Mesendoderm (in vitro differentiated cells): ENCODE data around the gene G6PC1. TPM values are rescaled to one million over a fixed set of nuclear protein-coding genes. Genes with fewer than 3 reads are reported as not detected.
"Not testable (repeated sequence)": the region's sequence is repeated elsewhere in the genome, so short reads cannot be mapped to it uniquely, and the experiment has no call there.

Experiments used
- DNase-seq: peaks from one replicate; pipeline ENCODE4 v3.0.0; 2013
- H2AK5ac ChIP-seq: 2 replicates; pipeline ENCODE4 v1.6.1; 2013; ENCODE audit warnings: low read length, inconsistent platforms
- H2BK120ac ChIP-seq: 2 replicates; pipeline ENCODE4 v1.6.1; 2013; ENCODE audit warnings: low read depth, mild to moderate bottlenecking, low read length, moderate library complexity, mixed read lengths
- H2BK15ac ChIP-seq: replicated peaks from 2 replicates; pipeline ENCODE4 v1.6.1; 2013; ENCODE audit warnings: low read depth, mild to moderate bottlenecking, moderate library complexity
- H2BK5ac ChIP-seq: 2 replicates; pipeline ENCODE4 v1.6.1; 2013; ENCODE audit warnings: low read length, inconsistent platforms
- H3K18ac ChIP-seq: 2 replicates; pipeline ENCODE4 v1.6.1; 2013; ENCODE audit warnings: mild to moderate bottlenecking, low read length, mixed read lengths
- H3K23ac ChIP-seq: one replicate; pipeline ENCODE4 v1.6.1; 2013; ENCODE audit warnings: low read length
- H3K27ac ChIP-seq: 2 replicates; pipeline ENCODE4 v1.5.1; 2013; ENCODE audit warnings: low read depth, mild to moderate bottlenecking, inconsistent platforms, low read length, moderate library complexity
- H3K27me3 ChIP-seq: 2 replicates; pipeline ENCODE4 v1.6.1; 2013; ENCODE audit warnings: low read length, control low read depth, mild to moderate bottlenecking, inconsistent platforms; ENCODE audit not compliant: insufficient read depth, poor library complexity
- H3K36me3 ChIP-seq: 2 replicates; pipeline ENCODE4 v1.6.1; 2013; ENCODE audit warnings: low read length, inconsistent platforms; ENCODE audit not compliant: control insufficient read depth, insufficient read depth
- H3K4ac ChIP-seq: one replicate; pipeline ENCODE4 v1.6.1; 2013; ENCODE audit warnings: low read depth, mild to moderate bottlenecking, low read length, moderate library complexity
- H3K4me1 ChIP-seq: 2 replicates; pipeline ENCODE4 v1.6.1; 2013; ENCODE audit warnings: low read depth, low read length, inconsistent platforms; ENCODE audit not compliant: control insufficient read depth
- H3K4me2 ChIP-seq: 2 replicates; pipeline ENCODE4 v1.6.1; 2013; ENCODE audit warnings: low read length
- H3K4me3 ChIP-seq: 2 replicates; pipeline ENCODE4 v1.5.1; 2013; ENCODE audit warnings: mild to moderate bottlenecking, low read length
- H3K56ac ChIP-seq: one replicate; pipeline ENCODE4 v1.6.1; 2013; ENCODE audit warnings: low read length
- H3K79me1 ChIP-seq: 2 replicates; pipeline ENCODE4 v1.6.1; 2013; ENCODE audit warnings: low read length, inconsistent platforms
- H3K79me2 ChIP-seq: 2 replicates; pipeline ENCODE4 v1.6.1; 2013; ENCODE audit warnings: mild to moderate bottlenecking, low read length; ENCODE audit not compliant: control insufficient read depth, insufficient read depth
- H3K9ac ChIP-seq: 2 replicates; pipeline ENCODE4 v1.6.1; 2013; ENCODE audit warnings: low read length, inconsistent platforms
- H4K5ac ChIP-seq: one replicate; pipeline ENCODE4 v1.6.1; 2013; ENCODE audit warnings: low read length
- H4K8ac ChIP-seq: one replicate; pipeline ENCODE4 v1.6.1; 2013; ENCODE audit warnings: low read depth, mild to moderate bottlenecking, control low read depth, low read length, moderate library complexity
- WGBS: extraction: QIAGEN DNeasy Blood & Tissue Kit; methylation state at CpG from one replicate; pipeline ENCODE4 v1.1.7; 2013; ENCODE audit warnings: low lambda C conversion rate, missing lambda C conversion rate; ENCODE audit not compliant: insufficient coverage; ENCODE audit errors: extremely low coverage; 5-methylcytosine and 5-hydroxymethylcytosine counted together
- polyA plus RNA-seq, 2 experiments: library from polyadenylated mRNA; stranded (reverse); fragments of 200-250 nt; gene quantifications; one replicate each; pipeline ENCODE4 v1.2.3, GENCODE V29; 2013

Gene G6PC1
- polyA plus RNA-seq (2013, experiment 1 of 2), result not detected
- not detected for polyA plus RNA-seq (2013, experiment 2 of 2)

GRCh38 chr17:42900460-42901331 is at the start of gene G6PC1:
TSS of gene G6PC1 (plus strand) at chr17:42900799. CDS start at chr17:42900877, 78 bp downstream.
- Histone ChIP-seq H3K18ac (no peak within 1 kb of the TSS), H2BK120ac (no peak within 1 kb of the TSS), H3K4ac (no peak within 1 kb of the TSS), H3K79me1 (no peaks in the 10 kb centered on the region), H3K4me3 (no peak within 1 kb of the TSS), H3K36me3 (no peaks in the 10 kb centered on the region), H3K56ac (no peak within 1 kb of the TSS), H3K27me3 (no peaks in the 10 kb centered on the region), H3K9ac (no peak within 1 kb of the TSS), H2AK5ac (no peak within 1 kb of the TSS), H3K79me2 (no peaks in the 10 kb centered on the region), H4K8ac (no peak within 1 kb of the TSS), H4K5ac (no peak within 1 kb of the TSS), H3K4me2 (no peak within 1 kb of the TSS), H2BK15ac (no peak within 1 kb of the TSS), H3K27ac (no peak within 1 kb of the TSS), H2BK5ac (no peak within 1 kb of the TSS), H3K23ac (no peak within 1 kb of the TSS), H3K4me1 (no peaks in the 10 kb centered on the region)
- DNase-seq, result no peak
- WGBS, result no CpG with 5 or more reads among the region's 12 CpGs

- H4K8ac ChIP-seq, result no peak within 1 kb of the TSS
- H3K56ac ChIP-seq, result no peak within 1 kb of the TSS
- H3K18ac ChIP-seq, result no peak within 1 kb of the TSS
- no peaks in the 10 kb centered on the region for H3K79me2 ChIP-seq
- H3K27ac ChIP-seq, result no peak within 1 kb of the TSS
- H3K9ac ChIP-seq, result no peak within 1 kb of the TSS
- no peak within 1 kb of the TSS for H3K4me2 ChIP-seq
- H2BK15ac ChIP-seq, result no peak within 1 kb of the TSS
- DNase-seq, result no peak
- no peaks in the 10 kb centered on the region for H3K79me1 ChIP-seq
- no peaks in the 10 kb centered on the region for H3K4me1 ChIP-seq
- H3K4ac ChIP-seq, result no peak within 1 kb of the TSS
- no peak within 1 kb of the TSS for H4K5ac ChIP-seq
- H2BK120ac ChIP-seq, result no peak within 1 kb of the TSS
- WGBS, result no CpG with 5 or more reads among the region's 9 CpGs
- no peak within 1 kb of the TSS for H3K23ac ChIP-seq
- H3K36me3 ChIP-seq, result no peaks in the 10 kb centered on the region
- H2AK5ac ChIP-seq, result no peak within 1 kb of the TSS
- no peaks in the 10 kb centered on the region for H3K27me3 ChIP-seq
- no peak within 1 kb of the TSS for H3K4me3 ChIP-seq
- H2BK5ac ChIP-seq, result no peak within 1 kb of the TSS
These were observed 49.6 kb upstream of the G6PC1 start, which contains the start of gene AOC3 for GRCh38 chr17:42850954-42851353. TSS of gene AOC3 (plus strand) at chr17:42851199. CDS start at chr17:42851344, 145 bp downstream.

DNA sequence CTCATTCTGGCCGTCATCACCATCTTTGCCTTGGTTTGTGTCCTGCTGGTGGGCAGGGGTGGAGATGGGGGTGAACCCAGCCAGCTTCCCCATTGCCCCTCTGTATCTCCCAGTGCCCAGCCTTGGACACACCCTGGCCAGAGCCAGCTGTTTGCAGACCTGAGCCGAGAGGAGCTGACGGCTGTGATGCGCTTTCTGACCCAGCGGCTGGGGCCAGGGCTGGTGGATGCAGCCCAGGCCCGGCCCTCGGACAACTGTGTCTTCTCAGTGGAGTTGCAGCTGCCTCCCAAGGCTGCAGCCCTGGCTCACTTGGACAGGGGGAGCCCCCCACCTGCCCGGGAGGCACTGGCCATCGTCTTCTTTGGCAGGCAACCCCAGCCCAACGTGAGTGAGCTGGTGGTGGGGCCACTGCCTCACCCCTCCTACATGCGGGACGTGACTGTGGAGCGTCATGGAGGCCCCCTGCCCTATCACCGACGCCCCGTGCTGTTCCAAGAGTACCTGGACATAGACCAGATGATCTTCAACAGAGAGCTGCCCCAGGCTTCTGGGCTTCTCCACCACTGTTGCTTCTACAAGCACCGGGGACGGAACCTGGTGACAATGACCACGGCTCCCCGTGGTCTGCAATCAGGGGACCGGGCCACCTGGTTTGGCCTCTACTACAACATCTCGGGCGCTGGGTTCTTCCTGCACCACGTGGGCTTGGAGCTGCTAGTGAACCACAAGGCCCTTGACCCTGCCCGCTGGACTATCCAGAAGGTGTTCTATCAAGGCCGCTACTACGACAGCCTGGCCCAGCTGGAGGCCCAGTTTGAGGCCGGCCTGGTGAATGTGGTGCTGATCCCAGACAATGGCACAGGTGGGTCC is 49.0 kb upstream of the G6PC1 start:
- H4K5ac ChIP-seq, H3K56ac ChIP-seq, H3K23ac ChIP-seq, H3K18ac ChIP-seq, H3K4ac ChIP-seq, H3K4me1 ChIP-seq, DNase-seq, H3K4me2 ChIP-seq, H3K27ac ChIP-seq, H2BK120ac ChIP-seq, H3K79me2 ChIP-seq, H3K27me3 ChIP-seq, H3K4me3 ChIP-seq, H2BK15ac ChIP-seq, H2BK5ac ChIP-seq, H4K8ac ChIP-seq, H3K79me1 ChIP-seq, H2AK5ac ChIP-seq, H3K9ac ChIP-seq, H3K36me3 ChIP-seq: not testable (repeated sequence)
- no CpG with 5 or more reads among the region's 28 CpGs for WGBS

DNA sequence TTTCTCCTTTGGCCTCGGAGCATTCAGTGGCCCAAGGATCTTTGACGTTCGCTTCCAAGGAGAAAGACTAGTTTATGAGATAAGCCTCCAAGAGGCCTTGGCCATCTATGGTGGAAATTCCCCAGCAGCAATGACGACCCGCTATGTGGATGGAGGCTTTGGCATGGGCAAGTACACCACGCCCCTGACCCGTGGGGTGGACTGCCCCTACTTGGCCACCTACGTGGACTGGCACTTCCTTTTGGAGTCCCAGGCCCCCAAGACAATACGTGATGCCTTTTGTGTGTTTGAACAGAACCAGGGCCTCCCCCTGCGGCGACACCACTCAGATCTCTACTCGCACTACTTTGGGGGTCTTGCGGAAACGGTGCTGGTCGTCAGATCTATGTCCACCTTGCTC is 48.2 kb upstream of the G6PC1 start:
- Histone ChIP-seq H3K36me3 (no peaks in the 10 kb centered on the region), H3K27me3 (no peaks in the 10 kb centered on the region), H2AK5ac (no peak overlapping the region), H3K27ac (no peak overlapping the region), H3K4me1 (no peaks in the 10 kb centered on the region), H2BK15ac (no peak overlapping the region), H3K4me3 (no peak overlapping the region), H2BK120ac (no peak overlapping the region), H4K8ac (no peak overlapping the region), H3K23ac (no peak overlapping the region), H3K56ac (no peak overlapping the region), H4K5ac (no peak overlapping the region), H3K4me2 (no peak overlapping the region), H3K79me2 (no peaks in the 10 kb centered on the region), H3K79me1 (no peaks in the 10 kb centered on the region), H2BK5ac (no peak overlapping the region), H3K18ac (no peak overlapping the region), H3K9ac (no peak overlapping the region), H3K4ac (no peak overlapping the region)
- no CpG with 5 or more reads among the region's 15 CpGs for WGBS
- DNase-seq, result no peak

GRCh38 chr17:42853004-42853403 is 47.6 kb upstream of the G6PC1 start:
- WGBS, result no CpG with 5 or more reads among the region's 4 CpGs
- DNase-seq, result no peak
- H2AK5ac ChIP-seq, result no peak overlapping the region
- H2BK5ac ChIP-seq, result no peak overlapping the region
- H3K4me2 ChIP-seq, result no peak overlapping the region
- no peaks in the 10 kb centered on the region for H3K36me3 ChIP-seq
- no peak overlapping the region for H3K18ac ChIP-seq
- H3K79me1 ChIP-seq, result no peaks in the 10 kb centered on the region
- no peaks in the 10 kb centered on the region for H3K27me3 ChIP-seq
- no peak overlapping the region for H3K23ac ChIP-seq
- no peaks in the 10 kb centered on the region for H3K4me1 ChIP-seq
- no peak overlapping the region for H4K5ac ChIP-seq
- H3K27ac ChIP-seq, result no peak overlapping the region
- no peak overlapping the region for H3K9ac ChIP-seq
- no peak overlapping the region for H3K4ac ChIP-seq
- H3K79me2 ChIP-seq, result no peaks in the 10 kb centered on the region
- no peak overlapping the region for H3K56ac ChIP-seq
- H3K4me3 ChIP-seq, result no peak overlapping the region
- H2BK15ac ChIP-seq, result no peak overlapping the region
- no peak overlapping the region for H2BK120ac ChIP-seq
- H4K8ac ChIP-seq, result no peak overlapping the region
